H1 (cell line): ENCODE data around the gene RASGEF1B. TPM values are rescaled to one million over a fixed set of nuclear protein-coding genes. Genes with fewer than 3 reads are reported as not detected.

ENCODE experiments used
- CTCF ChIA-PET: fragments of 300-600 bp; sonication (Branson Sonifier 250); formaldehyde crosslinking; loops from one replicate; lab custom pipeline; 2021; ENCODE audit not compliant: partially characterized antibody; lab: Charles Lee
- POLR2A ChIA-PET: fragments of 300-600 bp; sonication (Branson Sonifier 250); formaldehyde crosslinking; loops from one replicate; lab custom pipeline; 2021; ENCODE audit warnings: inconsistent platforms; ENCODE audit not compliant: partially characterized antibody; lab: Charles Lee
- DNase-seq, 2 experiments: peaks; one replicate each; pipeline versions ENCODE4 v3.0.0 to v3.0.0-alpha.2; 2010 to 2022; ENCODE audit warnings: low spot score in 2 of 2, low read depth in 1 of 2, mixed read lengths in 1 of 2
- FAIRE-seq: peaks from 2 replicates; lab custom pipeline; 2011; peaks lifted over from hg19 to GRCh38; lab: Jason Lieb, UNC
- H2AFZ ChIP-seq: 2 replicates; pipeline ENCODE4 v1.8.1; 2012; ENCODE audit warnings: low read length, inconsistent platforms
- H2AK5ac ChIP-seq: 2 replicates; pipeline ENCODE4 v1.6.1; 2013; ENCODE audit warnings: low read depth, low read length
- H2BK120ac ChIP-seq: replicated peaks from 2 replicates; pipeline ENCODE3; 2013; ENCODE audit warnings: low read depth, low read length, inconsistent platforms
- H2BK12ac ChIP-seq: 2 replicates; pipeline ENCODE4 v1.6.1; 2013; ENCODE audit warnings: low read depth, low read length
- H2BK15ac ChIP-seq: 2 replicates; pipeline ENCODE4 v1.6.1; 2013; ENCODE audit warnings: low read length
- H2BK20ac ChIP-seq: 2 replicates; pipeline ENCODE4 v1.6.1; 2013; ENCODE audit warnings: low read length
- H2BK5ac ChIP-seq: 2 replicates; pipeline ENCODE4 v1.6.1; 2013; ENCODE audit warnings: low read depth, low read length
- H3K14ac ChIP-seq: 2 replicates; pipeline ENCODE4 v1.6.1; 2013; ENCODE audit warnings: inconsistent platforms; ENCODE audit not compliant: insufficient read length
- H3K18ac ChIP-seq: 2 replicates; pipeline ENCODE4 v1.6.1; 2013; ENCODE audit warnings: low read length; ENCODE audit errors: extremely low read depth
- H3K23ac ChIP-seq: 2 replicates; pipeline ENCODE4 v1.6.1; 2013; ENCODE audit warnings: inconsistent platforms; ENCODE audit not compliant: insufficient read length
- H3K23me2 ChIP-seq: 2 replicates; pipeline ENCODE4 v1.6.1; 2013; ENCODE audit warnings: low read depth, low read length
- H3K27ac ChIP-seq: 2 replicates; pipeline ENCODE4 v1.6.1; 2011; ENCODE audit warnings: low read depth, low read length, inconsistent platforms
- H3K27me3 ChIP-seq, 4 experiments: replicated peaks in 1 of 4; 1 replicate in 1 of 4; 2 replicates in 3 of 4; pipeline versions ENCODE4 v1.6.1 to v1.8.1; 2011 to 2013; ENCODE audit warnings: low read length in 3 of 4, mild to moderate bottlenecking in 3 of 4, inconsistent platforms in 2 of 4, mixed read lengths in 2 of 4, moderate library complexity in 1 of 4; ENCODE audit not compliant: control insufficient read depth in 3 of 4, insufficient read depth in 3 of 4; ENCODE audit errors: extremely low read depth in 1 of 4
- H3K36me3 ChIP-seq, 4 experiments: 2 replicates each; pipeline versions ENCODE4 v1.6.1 to v1.8.1; 2011 to 2013; ENCODE audit warnings: mild to moderate bottlenecking in 4 of 4, low read length in 3 of 4, moderate library complexity in 2 of 4, control low read depth in 1 of 4, inconsistent platforms in 1 of 4; ENCODE audit not compliant: insufficient read depth in 4 of 4, control insufficient read depth in 2 of 4
- H3K4ac ChIP-seq: replicated peaks from 2 replicates; pipeline ENCODE3; 2013; ENCODE audit warnings: low read length, low read depth, mixed read lengths, inconsistent platforms; ENCODE audit not compliant: insufficient read length
- H3K4me1 ChIP-seq, 4 experiments: replicated peaks in 1 of 4; 1 replicate in 1 of 4; 2 replicates in 3 of 4; pipeline versions ENCODE4 v1.6.1 to v1.8.1; 2011 to 2013; ENCODE audit warnings: low read length in 3 of 4, inconsistent platforms in 2 of 4, mixed read lengths in 1 of 4; ENCODE audit not compliant: insufficient read depth in 4 of 4, control insufficient read depth in 3 of 4
- H3K4me2 ChIP-seq, 2 experiments: 2 replicates each; pipeline versions ENCODE4 v1.6.1 to v1.8.1; 2011 to 2013; ENCODE audit warnings: low read depth in 2 of 2, low read length in 2 of 2, control low read depth in 1 of 2, inconsistent platforms in 1 of 2, mild to moderate bottlenecking in 1 of 2; ENCODE audit not compliant: insufficient read depth in 1 of 2
- H3K4me3 ChIP-seq, 4 experiments: fragments of 200-600, 300-600 bp in 1 of 4; sonication (generic), shearing (Covaris generic), sonication (Bioruptor Twin) in 1 of 4; 2 replicates each; pipeline versions ENCODE4 v1.5.1 to v1.8.1; 2011 to 2016; ENCODE audit warnings: low read length in 4 of 4, low read depth in 3 of 4, control low read depth in 2 of 4, inconsistent platforms in 2 of 4, mild to moderate bottlenecking in 2 of 4, mixed read lengths in 1 of 4, moderate library complexity in 1 of 4; ENCODE audit not compliant: insufficient read depth in 2 of 4; ENCODE audit errors: extremely low read depth in 1 of 4
- H3K56ac ChIP-seq: replicated peaks from 2 replicates; pipeline ENCODE3; 2013; ENCODE audit warnings: low read depth, mild to moderate bottlenecking, mixed read lengths, low read length, inconsistent platforms; ENCODE audit not compliant: insufficient read length
- H3K79me1 ChIP-seq: 2 replicates; pipeline ENCODE4 v1.6.1; 2013; ENCODE audit warnings: low read depth, low read length, control low read depth
- H3K79me2 ChIP-seq, 2 experiments: 2 replicates each; pipeline versions ENCODE4 v1.6.1 to v1.8.1; 2012 to 2013; ENCODE audit warnings: low read length in 2 of 2, mild to moderate bottlenecking in 2 of 2, inconsistent platforms in 1 of 2; ENCODE audit not compliant: insufficient read depth in 2 of 2, control insufficient read depth in 1 of 2
- H3K9ac ChIP-seq, 4 experiments: replicated peaks in 1 of 4; 1 replicate in 1 of 4; 2 replicates in 3 of 4; pipeline versions ENCODE4 v1.6.1 to v1.8.1; 2011 to 2013; ENCODE audit warnings: low read depth in 3 of 4, low read length in 3 of 4, control low read depth in 2 of 4, mild to moderate bottlenecking in 2 of 4, moderate library complexity in 2 of 4, inconsistent platforms in 1 of 4; ENCODE audit errors: extremely low read depth in 1 of 4
- H3K9me3 ChIP-seq, 2 experiments: 2 replicates each; pipeline versions ENCODE4 v1.6.1 to v1.8.1; 2012 to 2013; ENCODE audit warnings: mild to moderate bottlenecking in 2 of 2, moderate library complexity in 2 of 2, control low read depth in 1 of 2, inconsistent platforms in 1 of 2, low read depth in 1 of 2, low read length in 1 of 2, mixed read lengths in 1 of 2; ENCODE audit not compliant: insufficient read depth in 2 of 2
- H4K20me1 ChIP-seq, 2 experiments: replicated peaks in 1 of 2; 2 replicates each; pipeline versions ENCODE3 to v1.8.1; 2011 to 2013; ENCODE audit warnings: inconsistent platforms in 2 of 2, low read length in 2 of 2, mild to moderate bottlenecking in 1 of 2; ENCODE audit not compliant: insufficient read depth in 2 of 2, control insufficient read depth in 1 of 2
- H4K5ac ChIP-seq: 2 replicates; pipeline ENCODE4 v1.6.1; 2013; ENCODE audit warnings: low read length, low read depth, mixed read lengths, inconsistent platforms; ENCODE audit not compliant: insufficient read length
- H4K8ac ChIP-seq: 2 replicates; pipeline ENCODE4 v1.8.0; 2013; ENCODE audit warnings: mild to moderate bottlenecking, moderate library complexity, low read length, inconsistent platforms; ENCODE audit not compliant: insufficient read depth; ENCODE audit errors: extremely low read depth
- H4K91ac ChIP-seq: replicated peaks from 2 replicates; pipeline ENCODE3; 2013; ENCODE audit warnings: low read length, mixed read lengths, inconsistent platforms; ENCODE audit not compliant: insufficient read length
- BCL11A ChIP-seq, 2 experiments: IDR thresholded peaks; one replicate each; pipeline ENCODE4 v1.6.1; 2011; ENCODE audit warnings: low read depth in 2 of 2, low read length in 2 of 2, mild to moderate bottlenecking in 2 of 2
- CBX5 ChIP-seq: fragments of 300-800, 300-1000 bp; sonication (generic); IDR thresholded peaks from 2 replicates; pipeline ENCODE4 v1.7.1; 2016; ENCODE audit warnings: antibody characterized with exemption, low read length, low read depth
- CTBP2 ChIP-seq: IDR thresholded peaks from 2 replicates; pipeline ENCODE4 v1.7.0; 2011; ENCODE audit warnings: borderline replicate concordance, mild to moderate bottlenecking, moderate library complexity, mixed read lengths, low read length; ENCODE audit not compliant: insufficient read depth, insufficient read length
- GTF2F1 ChIP-seq: IDR thresholded peaks from 2 replicates; pipeline ENCODE4 v1.6.1; 2012; ENCODE audit warnings: low read depth, low read length, improper control_type of control experiment, borderline replicate concordance
- HDAC2 ChIP-seq, 2 experiments: fragments of 300-600 bp in 1 of 2; sonication (generic) in 1 of 2; IDR thresholded peaks; 2 replicates each; pipeline ENCODE4 v1.6.1; 2011 to 2012; ENCODE audit warnings: low read depth in 2 of 2, low read length in 2 of 2, mild to moderate bottlenecking in 2 of 2, moderate library complexity in 2 of 2, borderline replicate concordance in 1 of 2, inconsistent platforms in 1 of 2
- KDM4A ChIP-seq: IDR thresholded peaks from one replicate; pipeline ENCODE4 v1.7.1; 2012; ENCODE audit warnings: low read depth, mild to moderate bottlenecking, moderate library complexity, low read length, inconsistent platforms; ENCODE audit not compliant: severe bottlenecking
- NANOG ChIP-seq: IDR thresholded peaks from 2 replicates; pipeline ENCODE4 v1.6.1; 2011; ENCODE audit warnings: low read length, low read depth, mild to moderate bottlenecking, inconsistent platforms; ENCODE audit not compliant: insufficient read depth, poor library complexity, severe bottlenecking
- POLR2A ChIP-seq, 2 experiments: IDR thresholded peaks; 1 replicate in 1 of 2; 2 replicates in 1 of 2; pipeline ENCODE4 v1.6.1; 2011; ENCODE audit warnings: low read depth in 2 of 2, low read length in 2 of 2, mild to moderate bottlenecking in 2 of 2; ENCODE audit errors: control extremely low read depth in 1 of 2
- SIN3A ChIP-seq, 2 experiments: IDR thresholded peaks in 1 of 2; conservative IDR thresholded peaks in 1 of 2; 2 replicates each; pipeline ENCODE4 v1.6.1; 2011 to 2012; ENCODE audit warnings: low read length in 2 of 2, improper control_type of control experiment in 1 of 2, low read depth in 1 of 2, mild to moderate bottlenecking in 1 of 2
- WGBS, 2 experiments: shearing (Covaris generic) in 1 of 2; methylation state at CpG; one replicate each; pipeline versions ENCODE4 v1.1.6 to v1.1.7; 2013 to 2015; ENCODE audit warnings: low lambda C conversion rate in 2 of 2, mixed read lengths in 2 of 2, inconsistent platforms in 1 of 2, low coverage in 1 of 2, missing lambda C conversion rate in 1 of 2; ENCODE audit not compliant: insufficient replicate concordance in 2 of 2, insufficient coverage in 1 of 2, insufficient read length in 1 of 2; ENCODE audit errors: extremely low coverage in 1 of 2, missing lambda C conversion rate in 1 of 2; 5-methylcytosine and 5-hydroxymethylcytosine counted together
- polyA plus RNA-seq, 7 experiments: library from polyadenylated mRNA; depleted of rRNA in 3 of 7; stranded (reverse) in 5 of 7; unstranded in 2 of 7; fragments of >200 nt in 5 of 7; fragments of 200-250 nt in 2 of 7; gene quantifications; 1 replicate in 5 of 7; 2 replicates in 1 of 7; 4 replicates in 1 of 7; pipeline versions ENCODE4 v1.2.1 to v1.2.3, GENCODE V29; 2011 to 2013; ENCODE audit warnings: missing spikeins in 2 of 7, mixed read lengths in 2 of 7
- total RNA-seq: library from RNA; stranded (reverse); fragmentation: NEBNext Ultra II Directional; extraction: Animal tissue kit (Norgen Biotek cat#: 25700); gene quantifications from 2 replicates; pipeline ENCODE4 v1.2.1, GENCODE V29; 2021
- TF ChIP-seq, protein P1 (sequence below), 3 experiments: IDR thresholded peaks; 1 replicate in 2 of 3; 2 replicates in 1 of 3; pipeline versions ENCODE4 v1.5.1 to v1.6.1; 2011; ENCODE audit warnings: low read length in 3 of 3, mild to moderate bottlenecking in 3 of 3, inconsistent platforms in 2 of 3, low read depth in 1 of 3, moderate library complexity in 1 of 3; ENCODE audit not compliant: insufficient read depth in 1 of 3; ENCODE audit errors: control extremely low read depth in 1 of 3

The RASGEF1B gene
- total and polyA plus RNA-seq, 2 of the 8 experiments (the other 6 are each of a cell fraction or from before 2014, with no cell fraction given) = 1.6 to 4.7 TPM

DNA sequence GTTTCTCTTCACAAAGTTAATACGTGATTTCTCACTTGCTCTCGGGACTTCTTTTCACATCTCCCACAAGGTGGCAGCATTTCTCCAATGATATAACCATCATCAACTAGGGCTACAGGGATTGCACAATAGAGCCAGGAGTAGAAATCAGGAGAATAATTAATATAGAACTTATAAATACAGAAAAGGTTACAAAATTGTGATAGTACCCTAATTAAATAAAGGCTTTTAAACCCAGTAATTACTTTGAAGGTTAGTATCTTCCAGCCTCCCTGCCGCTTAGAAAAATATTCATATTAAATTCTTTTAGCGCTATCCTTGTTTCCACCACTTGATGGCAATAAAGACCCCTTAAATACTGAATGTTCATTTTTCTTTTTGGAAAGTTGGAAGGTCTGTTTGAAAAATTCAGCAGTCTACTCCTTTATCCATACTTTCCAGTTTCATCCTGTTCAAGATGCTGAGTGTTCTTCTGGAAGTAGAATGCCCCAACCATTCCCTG lies 65.8 kb downstream of the RASGEF1B start:
- CTCF ChIA-PET = interaction anchor here (0.6 to 2.1 kb wide), 34 partner anchors 10 to 863 kb away, joined by 3 to 34 read pairs (median 5); no protein-coding TSS in a partner anchor
- Histone ChIP-seq H3K23me2 (no peaks in the 10 kb centered on the region), H3K36me3 (no peaks in the 10 kb centered on the region), H3K56ac (no peak overlapping the region), H3K4me3 (peak overlapping the region in 1 of 4 experiments; percentile 30; a peak in 1 of 8 replicates), H3K27ac (no peak overlapping the region), H3K9me3 (no peaks in the 10 kb centered on the region), H3K23ac (no peak overlapping the region), H3K9ac (no peak overlapping the region), H2AFZ (no peak overlapping the region), H3K4me1 (no peaks in the 10 kb centered on the region), H4K91ac (no peak overlapping the region), H4K20me1 (no peaks in the 10 kb centered on the region), H3K18ac (no peak overlapping the region), H2BK15ac (no peak overlapping the region), H3K79me1 (no peaks in the 10 kb centered on the region), H2BK5ac (no peak overlapping the region), H2BK20ac (no peak overlapping the region), H3K27me3 (no peaks in the 10 kb centered on the region), H4K5ac (no peak overlapping the region), H3K14ac (no peak overlapping the region), H4K8ac (no peak overlapping the region), H3K79me2 (no peaks in the 10 kb centered on the region), H3K4me2 (no peak overlapping the region), H3K4ac (no peak overlapping the region), H2AK5ac (no peak overlapping the region), H2BK12ac (no peak overlapping the region), H2BK120ac (no peak overlapping the region)
- DNase-seq = no peak
- POLR2A ChIA-PET = no interaction called here
- peak; percentile 36 for FAIRE-seq
- WGBS, 2 experiments = 7% methylated on average over 4 of the region's 4 CpGs; no CpG with 5 or more reads in 1 of the 2 experiments
- no peak for TF ChIP-seq KDM4A
- TF ChIP-seq HDAC2 (IDR thresholded peaks at IDR 0.05; ENCODE audit: borderline replicate concordance in 1 of 2, low read depth in 2 of 2, low read length in 2 of 2) = no peak
- TF ChIP-seq SIN3A (conservative IDR thresholded peaks at IDR 0.05 in 1 of 2, IDR thresholded peaks at IDR 0.05 in 1 of 2; ENCODE audit: low read depth in 1 of 2, low read length in 2 of 2) = no peak
- TF ChIP-seq BCL11A (IDR thresholded peaks at IDR 0.05; ENCODE audit: low read depth in 2 of 2, low read length in 2 of 2) = no peak
- TF ChIP-seq GTF2F1 = no peak
- no peak for TF ChIP-seq POLR2A (IDR thresholded peaks at IDR 0.05; ENCODE audit: control extremely low read depth in 1 of 2, low read depth in 2 of 2, low read length in 2 of 2)
- no peak for TF ChIP-seq CTBP2
- no peak for TF ChIP-seq NANOG
- TF ChIP-seq, protein P1, sequence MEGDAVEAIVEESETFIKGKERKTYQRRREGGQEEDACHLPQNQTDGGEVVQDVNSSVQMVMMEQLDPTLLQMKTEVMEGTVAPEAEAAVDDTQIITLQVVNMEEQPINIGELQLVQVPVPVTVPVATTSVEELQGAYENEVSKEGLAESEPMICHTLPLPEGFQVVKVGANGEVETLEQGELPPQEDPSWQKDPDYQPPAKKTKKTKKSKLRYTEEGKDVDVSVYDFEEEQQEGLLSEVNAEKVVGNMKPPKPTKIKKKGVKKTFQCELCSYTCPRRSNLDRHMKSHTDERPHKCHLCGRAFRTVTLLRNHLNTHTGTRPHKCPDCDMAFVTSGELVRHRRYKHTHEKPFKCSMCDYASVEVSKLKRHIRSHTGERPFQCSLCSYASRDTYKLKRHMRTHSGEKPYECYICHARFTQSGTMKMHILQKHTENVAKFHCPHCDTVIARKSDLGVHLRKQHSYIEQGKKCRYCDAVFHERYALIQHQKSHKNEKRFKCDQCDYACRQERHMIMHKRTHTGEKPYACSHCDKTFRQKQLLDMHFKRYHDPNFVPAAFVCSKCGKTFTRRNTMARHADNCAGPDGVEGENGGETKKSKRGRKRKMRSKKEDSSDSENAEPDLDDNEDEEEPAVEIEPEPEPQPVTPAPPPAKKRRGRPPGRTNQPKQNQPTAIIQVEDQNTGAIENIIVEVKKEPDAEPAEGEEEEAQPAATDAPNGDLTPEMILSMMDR (IDR thresholded peaks at IDR 0.05; ENCODE audit: control extremely low read depth in 1 of 3, insufficient read depth in 1 of 3, low read depth in 1 of 3, low read length in 3 of 3) = peak in 2 of 3 experiments; percentile 50 to 60; a peak in 3 of 4 replicates
- TF ChIP-seq CBX5 = no peak
